Activated T-cell treated with anti-CD3 and anti-CD28 coated beads, Interleukin-2, amount 50 U/mL, for 4 hours (primary cell): Measurements from ENCODE around the gene TIAM1. TPM values are rescaled to one million over a fixed set of nuclear protein-coding genes. Genes with fewer than 3 reads are reported as not detected.

Experiments used
- ATAC-seq, 2 donors: fragments of 200-7000 bp; cut with Tn5 transposase; one replicate each; pipeline ENCODE4 v1.10.0; 2021
- DNase-seq: peaks from one replicate; pipeline ENCODE4 v3.0.0-alpha.2; 2020
- H3K27me3 Mint-ChIP-seq: one replicate; pipeline ENCODE4 v1.8.0; 2021; ENCODE audit warnings: low read depth, mixed read lengths
- H3K36me3 Mint-ChIP-seq: one replicate; pipeline ENCODE4 v1.8.0; 2022; ENCODE audit warnings: mixed read lengths; ENCODE audit not compliant: insufficient read depth
- H3K4me1 Mint-ChIP-seq: one replicate; pipeline ENCODE4 v1.8.0; 2021; ENCODE audit warnings: low read depth, mixed read lengths
- H3K4me3 Mint-ChIP-seq: one replicate; pipeline ENCODE4 v1.8.0; 2021; ENCODE audit warnings: mild to moderate bottlenecking, moderate library complexity, mixed read lengths
- H3K9me3 Mint-ChIP-seq: one replicate; pipeline ENCODE4 v1.8.0; 2021; ENCODE audit warnings: mixed read lengths
- total RNA-seq, 3 donors: library from RNA; stranded (reverse); gene quantifications; one replicate each; pipeline ENCODE4 v1.2.1, GENCODE V29; 2021

The TIAM1 gene
- total RNA-seq, 3 donors from 2014 or later = 103 to 133 (median 132) TPM

- H3K36me3 Mint-ChIP-seq = peaks cover 20% of the 10 kb centered on the region
- H3K27me3 Mint-ChIP-seq = no peaks in the 10 kb centered on the region
- ATAC-seq (no peak), DNase-seq (no peak)
- H3K4me3 Mint-ChIP-seq = no peak overlapping the region
- H3K4me1 Mint-ChIP-seq = peaks cover 46% of the 10 kb centered on the region
- no peaks in the 10 kb centered on the region for H3K9me3 Mint-ChIP-seq
Observed at GRCh38 chr21:31196724-31197123, 147.3 kb downstream of the TIAM1 start.

- H3K4me1 Mint-ChIP-seq = peaks cover 59% of the 10 kb centered on the region
- no peak for DNase-seq
- no peaks in the 10 kb centered on the region for H3K27me3 Mint-ChIP-seq
- H3K36me3 Mint-ChIP-seq = peaks cover 26% of the 10 kb centered on the region
- peak overlapping the region; percentile 76 for H3K4me3 Mint-ChIP-seq
- ATAC-seq = peak; percentile 61 to 67
- H3K9me3 Mint-ChIP-seq = no peaks in the 10 kb centered on the region
Observed at GRCh38 chr21:31195334-31196015, 148.6 kb downstream of the TIAM1 start.

- Mint-ChIP-seq H3K9me3 (no peaks in the 10 kb centered on the region), H3K27me3 (no peaks in the 10 kb centered on the region), H3K36me3 (peaks cover 28% of the 10 kb centered on the region), H3K4me3 (peak overlapping the region; percentile 76), H3K4me1 (peaks cover 64% of the 10 kb centered on the region)
- ATAC-seq = no peak
- no peak for DNase-seq
Observed at GRCh38 chr21:31194510-31195293, 149.4 kb downstream of the TIAM1 start.

- H3K4me1 Mint-ChIP-seq = peaks cover 72% of the 10 kb centered on the region
- no peaks in the 10 kb centered on the region for H3K27me3 Mint-ChIP-seq
- no peaks in the 10 kb centered on the region for H3K9me3 Mint-ChIP-seq
- DNase-seq (no peak), ATAC-seq (no peak)
- H3K36me3 Mint-ChIP-seq = peaks cover 28% of the 10 kb centered on the region
- H3K4me3 Mint-ChIP-seq = peak overlapping the region; percentile 76
Observed at GRCh38 chr21:31193761-31194160, 150.3 kb downstream of the TIAM1 start.

GRCh38 chr21:31191553-31191952 is 152.5 kb downstream of the TIAM1 start:
- H3K4me3 Mint-ChIP-seq = peak overlapping the region; percentile 62
- DNase-seq = no peak
- H3K36me3 Mint-ChIP-seq = peaks cover 34% of the 10 kb centered on the region
- ATAC-seq = peak; percentile 22 to 55
- no peaks in the 10 kb centered on the region for H3K9me3 Mint-ChIP-seq
- H3K4me1 Mint-ChIP-seq = peaks cover 84% of the 10 kb centered on the region
- H3K27me3 Mint-ChIP-seq = no peaks in the 10 kb centered on the region

GRCh38 chr21:31190516-31190915 is 153.5 kb downstream of the TIAM1 start:
- no peaks in the 10 kb centered on the region for H3K9me3 Mint-ChIP-seq
- ATAC-seq = peak in 1 of 2 donors; percentile 25
- peaks cover 38% of the 10 kb centered on the region for H3K36me3 Mint-ChIP-seq
- DNase-seq = no peak
- H3K4me1 Mint-ChIP-seq = peaks cover 82% of the 10 kb centered on the region
- H3K27me3 Mint-ChIP-seq = no peaks in the 10 kb centered on the region
- peak overlapping the region; percentile 62 for H3K4me3 Mint-ChIP-seq

- Mint-ChIP-seq H3K9me3 (no peaks in the 10 kb centered on the region), H3K36me3 (peaks cover 33% of the 10 kb centered on the region), H3K4me3 (peak overlapping the region; percentile 78), H3K4me1 (peaks cover 78% of the 10 kb centered on the region), H3K27me3 (no peaks in the 10 kb centered on the region)
- no peak for DNase-seq
- peak; percentile 4 to 6 for ATAC-seq
Observed at GRCh38 chr21:31187499-31187898, 156.6 kb downstream of the TIAM1 start.

- Mint-ChIP-seq H3K36me3 (peaks cover 33% of the 10 kb centered on the region), H3K9me3 (no peaks in the 10 kb centered on the region), H3K27me3 (no peaks in the 10 kb centered on the region), H3K4me1 (peaks cover 82% of the 10 kb centered on the region), H3K4me3 (peak overlapping the region; percentile 78)
- ATAC-seq = peak in 1 of 2 donors; percentile 8
- no peak for DNase-seq
Observed at GRCh38 chr21:31186916-31187315, 157.1 kb downstream of the TIAM1 start.

GRCh38 chr21:31185663-31186062 is 158.4 kb downstream of the TIAM1 start:
- DNase-seq = no peak
- peaks cover 36% of the 10 kb centered on the region for H3K36me3 Mint-ChIP-seq

GRCh38 chr21:31184876-31185275 is 159.2 kb downstream of the TIAM1 start:
- no peaks in the 10 kb centered on the region for H3K27me3 Mint-ChIP-seq
- peaks cover 80% of the 10 kb centered on the region for H3K4me1 Mint-ChIP-seq
- peaks cover 36% of the 10 kb centered on the region for H3K36me3 Mint-ChIP-seq

More at GRCh38 chr21:31185663-31186062, 158.4 kb downstream of the TIAM1 start:
- peak overlapping the region; percentile 78 for H3K4me3 Mint-ChIP-seq
- H3K9me3 Mint-ChIP-seq = no peaks in the 10 kb centered on the region
- ATAC-seq = no peak
- H3K27me3 Mint-ChIP-seq = no peaks in the 10 kb centered on the region
- H3K4me1 Mint-ChIP-seq = peaks cover 79% of the 10 kb centered on the region

GRCh38 chr21:31184459-31184858 is 159.6 kb downstream of the TIAM1 start:
- peak; percentile 66 for DNase-seq
- Mint-ChIP-seq H3K27me3 (no peaks in the 10 kb centered on the region), H3K4me3 (peak overlapping the region; percentile 81), H3K36me3 (peaks cover 35% of the 10 kb centered on the region), H3K4me1 (peaks cover 76% of the 10 kb centered on the region), H3K9me3 (no peaks in the 10 kb centered on the region)
- ATAC-seq = peak; percentile 50 to 55

More at GRCh38 chr21:31184876-31185275, 159.2 kb downstream of the TIAM1 start:
- peak overlapping the region; percentile 81 for H3K4me3 Mint-ChIP-seq
- DNase-seq (no peak), ATAC-seq (no peak)
- H3K9me3 Mint-ChIP-seq = no peaks in the 10 kb centered on the region

GRCh38 chr21:31182231-31183140 is 161.6 kb downstream of the TIAM1 start:
- peaks cover 37% of the 10 kb centered on the region for H3K36me3 Mint-ChIP-seq

GRCh38 chr21:31181082-31181750 is 162.8 kb downstream of the TIAM1 start:
- H3K27me3 Mint-ChIP-seq = no peaks in the 10 kb centered on the region
- H3K9me3 Mint-ChIP-seq = no peaks in the 10 kb centered on the region
- peaks cover 34% of the 10 kb centered on the region for H3K36me3 Mint-ChIP-seq
- DNase-seq (no peak), ATAC-seq (no peak)
- peak overlapping the region; percentile 88 for H3K4me3 Mint-ChIP-seq
- peaks cover 75% of the 10 kb centered on the region for H3K4me1 Mint-ChIP-seq

More at GRCh38 chr21:31182231-31183140, 161.6 kb downstream of the TIAM1 start:
- Mint-ChIP-seq H3K27me3 (no peaks in the 10 kb centered on the region), H3K9me3 (no peaks in the 10 kb centered on the region), H3K4me3 (peak overlapping the region; percentile 88), H3K4me1 (peaks cover 72% of the 10 kb centered on the region)
- ATAC-seq = peak; percentile 66 to 69
- peak; percentile 51 for DNase-seq
